Measurements from ENCODE around the gene COIL.

- TF ChIP-seq GATA3 (IDR thresholded peaks at IDR 0.05; ENCODE audit: low read depth, low read length) (no peak), GATA2 (IDR thresholded peaks at IDR 0.05; ENCODE audit: low read depth, low read length) (no peak)
Observed at GRCh38 chr17:56994009-56994792, 33.4 kb upstream of the COIL start.

Measured in SH-SY5Y (cell line).